ES-I3 (cell line): ENCODE data around the gene MPL.

Experiments
- H3K36me3 ChIP-seq: 2 replicates; pipeline ENCODE4 v1.6.1; 2013; ENCODE audit warnings: mild to moderate bottlenecking, low read length, control low read depth, moderate library complexity; ENCODE audit not compliant: insufficient read depth
- H3K4me1 ChIP-seq: 2 replicates; pipeline ENCODE4 v1.6.1; 2013; ENCODE audit warnings: mild to moderate bottlenecking, control low read depth, low read length; ENCODE audit not compliant: insufficient read depth
- H3K9ac ChIP-seq: 2 replicates; pipeline ENCODE4 v1.6.1; 2013; ENCODE audit warnings: low read depth, mild to moderate bottlenecking, low read length, moderate library complexity
- H3K9me3 ChIP-seq: 2 replicates; pipeline ENCODE4 v1.6.1; 2013; ENCODE audit warnings: mild to moderate bottlenecking, low read length, moderate library complexity; ENCODE audit not compliant: control insufficient read depth, insufficient read depth

MPL gene

GRCh38 chr1:43349594-43350306, 12.1 kb downstream of the MPL start:
- peak overlapping the region; percentile 98 for H3K9ac ChIP-seq
- peaks cover 5% of the 10 kb centered on the region for H3K4me1 ChIP-seq
- no peaks in the 10 kb centered on the region for H3K9me3 ChIP-seq
- no peaks in the 10 kb centered on the region for H3K36me3 ChIP-seq

- no peaks in the 10 kb centered on the region for H3K36me3 ChIP-seq
- peaks cover 5% of the 10 kb centered on the region for H3K4me1 ChIP-seq
- H3K9me3 ChIP-seq = no peaks in the 10 kb centered on the region
- no peak overlapping the region for H3K9ac ChIP-seq
Observed at GRCh38 chr1:43350976-43351375, 13.4 kb downstream of the MPL start.

- Histone ChIP-seq H3K4me1 (peaks cover 5% of the 10 kb centered on the region), H3K36me3 (no peaks in the 10 kb centered on the region), H3K9me3 (no peaks in the 10 kb centered on the region), H3K9ac (no peak overlapping the region)
Observed at GRCh38 chr1:43351421-43352350, 14.1 kb downstream of the MPL start.

- Histone ChIP-seq H3K36me3 (no peaks in the 10 kb centered on the region), H3K4me1 (peaks cover 5% of the 10 kb centered on the region), H3K9ac (no peak overlapping the region), H3K9me3 (no peaks in the 10 kb centered on the region)
Observed at GRCh38 chr1:43352351-43352705, 14.7 kb downstream of the MPL start.

- Histone ChIP-seq H3K9me3 (no peaks in the 10 kb centered on the region), H3K36me3 (no peaks in the 10 kb centered on the region), H3K4me1 (peaks cover 5% of the 10 kb centered on the region), H3K9ac (no peak overlapping the region)
Observed at GRCh38 chr1:43352881-43353280, 15.3 kb downstream of the MPL start.

- Histone ChIP-seq H3K4me1 (peaks cover 5% of the 10 kb centered on the region), H3K36me3 (no peaks in the 10 kb centered on the region), H3K9me3 (no peaks in the 10 kb centered on the region), H3K9ac (no peak overlapping the region)
Observed at GRCh38 chr1:43354471-43354870, 16.9 kb downstream of the MPL start.

- H3K4me1 ChIP-seq = peaks cover 5% of the 10 kb centered on the region
- no peaks in the 10 kb centered on the region for H3K9me3 ChIP-seq
- no peak overlapping the region for H3K9ac ChIP-seq
- peaks cover 2% of the 10 kb centered on the region; the same call in 1 of the 2 replicates for H3K36me3 ChIP-seq
Observed at GRCh38 chr1:43354936-43355335, 17.3 kb downstream of the MPL start.

GRCh38 chr1:43357251-43357650, 19.6 kb downstream of the MPL start:
- Histone ChIP-seq H3K36me3 (peaks cover 23% of the 10 kb centered on the region), H3K9ac (no peak overlapping the region), H3K4me1 (peaks cover 4% of the 10 kb centered on the region; the same call in 1 of the 2 replicates), H3K9me3 (no peaks in the 10 kb centered on the region)

GRCh38 chr1:43358121-43358745, 20.6 kb downstream of the MPL start:
- Histone ChIP-seq H3K4me1 (peaks cover 4% of the 10 kb centered on the region; the same call in 1 of the 2 replicates), H3K9me3 (no peaks in the 10 kb centered on the region), H3K36me3 (peaks cover 23% of the 10 kb centered on the region), H3K9ac (peak overlapping the region; percentile 95)

GRCh38 chr1:43358746-43359693, 21.4 kb downstream of the MPL start, which contains the start of gene CDC20:
TSS of gene CDC20 (plus strand) at chr1:43358981. CDS start at chr1:43359216, 235 bp downstream.
- H3K4me1 ChIP-seq = peaks cover 4% of the 10 kb centered on the region; the same call in 1 of the 2 replicates
- H3K36me3 ChIP-seq = peaks cover 23% of the 10 kb centered on the region
- H3K9me3 ChIP-seq = no peaks in the 10 kb centered on the region
- H3K9ac ChIP-seq = peak within 1 kb of the TSS; percentile 95

- Histone ChIP-seq H3K4me1 (peaks cover 4% of the 10 kb centered on the region; the same call in 1 of the 2 replicates), H3K36me3 (peaks cover 28% of the 10 kb centered on the region), H3K9ac (peak overlapping the region; percentile 62), H3K9me3 (no peaks in the 10 kb centered on the region)
Observed at GRCh38 chr1:43359696-43360095, 22.1 kb downstream of the MPL start.

- H3K36me3 ChIP-seq = peaks cover 29% of the 10 kb centered on the region
- H3K9me3 ChIP-seq = no peaks in the 10 kb centered on the region
- no peak overlapping the region for H3K9ac ChIP-seq
- H3K4me1 ChIP-seq = peaks cover 4% of the 10 kb centered on the region; the same call in 1 of the 2 replicates
Observed at GRCh38 chr1:43360616-43361015, 23.0 kb downstream of the MPL start.

GRCh38 chr1:43363283-43363934, 25.8 kb downstream of the MPL start:
- no peak overlapping the region for H3K9ac ChIP-seq
- H3K36me3 ChIP-seq = peaks cover 29% of the 10 kb centered on the region
- H3K4me1 ChIP-seq = peaks cover 9% of the 10 kb centered on the region; the same call in 1 of the 2 replicates

More at GRCh38 chr1:43363283-43363934, 25.8 kb downstream of the MPL start:
- H3K9me3 ChIP-seq = no peaks in the 10 kb centered on the region
